GM12872 (cell line): ENCODE results near the gene HOMER2.

Source experiments
- TF ChIP-seq, protein P1 (sequence below): IDR thresholded peaks from 3 replicates; pipeline ENCODE4 v1.5.1; 2011; ENCODE audit warnings: low read depth, mild to moderate bottlenecking, low read length, moderate library complexity; ENCODE audit not compliant: insufficient read depth

HOMER2 gene

DNA sequence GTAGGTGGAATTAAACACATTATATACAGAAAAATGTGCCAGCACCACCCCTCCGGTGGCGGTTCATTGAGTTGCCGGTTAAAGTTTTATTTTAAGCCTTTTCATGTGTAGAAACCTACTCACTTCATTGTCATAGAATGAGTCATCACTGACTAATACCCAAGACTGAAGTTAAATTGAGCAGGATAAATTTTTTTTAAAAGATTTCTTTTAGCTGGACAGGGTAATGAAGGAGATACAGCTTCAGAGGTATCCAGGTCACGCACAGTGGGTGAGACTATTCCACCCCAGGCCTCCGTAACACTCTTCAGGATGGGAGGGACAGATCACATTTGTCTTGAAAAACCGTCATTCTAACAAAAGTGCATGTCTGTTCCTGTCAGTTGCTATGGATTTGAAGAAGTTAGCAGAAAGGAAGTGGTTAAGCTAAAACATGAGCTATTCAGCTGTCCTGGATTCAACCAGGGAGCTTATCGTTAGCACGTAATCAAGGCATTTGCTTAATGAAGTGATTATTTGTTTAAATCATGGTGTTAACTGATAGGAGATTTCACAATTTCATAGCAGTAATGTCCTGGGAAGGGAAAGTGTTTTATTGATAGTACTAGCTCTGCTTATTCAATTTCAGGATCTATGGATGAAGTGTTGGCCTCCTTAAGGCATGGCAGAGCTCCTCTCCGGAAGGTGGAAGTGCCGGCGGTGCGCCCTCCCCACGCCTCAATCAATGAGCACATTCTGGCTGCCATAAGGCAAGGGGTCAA is 119.7 kb downstream of the HOMER2 start:
- TF ChIP-seq, protein P1, sequence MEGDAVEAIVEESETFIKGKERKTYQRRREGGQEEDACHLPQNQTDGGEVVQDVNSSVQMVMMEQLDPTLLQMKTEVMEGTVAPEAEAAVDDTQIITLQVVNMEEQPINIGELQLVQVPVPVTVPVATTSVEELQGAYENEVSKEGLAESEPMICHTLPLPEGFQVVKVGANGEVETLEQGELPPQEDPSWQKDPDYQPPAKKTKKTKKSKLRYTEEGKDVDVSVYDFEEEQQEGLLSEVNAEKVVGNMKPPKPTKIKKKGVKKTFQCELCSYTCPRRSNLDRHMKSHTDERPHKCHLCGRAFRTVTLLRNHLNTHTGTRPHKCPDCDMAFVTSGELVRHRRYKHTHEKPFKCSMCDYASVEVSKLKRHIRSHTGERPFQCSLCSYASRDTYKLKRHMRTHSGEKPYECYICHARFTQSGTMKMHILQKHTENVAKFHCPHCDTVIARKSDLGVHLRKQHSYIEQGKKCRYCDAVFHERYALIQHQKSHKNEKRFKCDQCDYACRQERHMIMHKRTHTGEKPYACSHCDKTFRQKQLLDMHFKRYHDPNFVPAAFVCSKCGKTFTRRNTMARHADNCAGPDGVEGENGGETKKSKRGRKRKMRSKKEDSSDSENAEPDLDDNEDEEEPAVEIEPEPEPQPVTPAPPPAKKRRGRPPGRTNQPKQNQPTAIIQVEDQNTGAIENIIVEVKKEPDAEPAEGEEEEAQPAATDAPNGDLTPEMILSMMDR = no peak

DNA sequence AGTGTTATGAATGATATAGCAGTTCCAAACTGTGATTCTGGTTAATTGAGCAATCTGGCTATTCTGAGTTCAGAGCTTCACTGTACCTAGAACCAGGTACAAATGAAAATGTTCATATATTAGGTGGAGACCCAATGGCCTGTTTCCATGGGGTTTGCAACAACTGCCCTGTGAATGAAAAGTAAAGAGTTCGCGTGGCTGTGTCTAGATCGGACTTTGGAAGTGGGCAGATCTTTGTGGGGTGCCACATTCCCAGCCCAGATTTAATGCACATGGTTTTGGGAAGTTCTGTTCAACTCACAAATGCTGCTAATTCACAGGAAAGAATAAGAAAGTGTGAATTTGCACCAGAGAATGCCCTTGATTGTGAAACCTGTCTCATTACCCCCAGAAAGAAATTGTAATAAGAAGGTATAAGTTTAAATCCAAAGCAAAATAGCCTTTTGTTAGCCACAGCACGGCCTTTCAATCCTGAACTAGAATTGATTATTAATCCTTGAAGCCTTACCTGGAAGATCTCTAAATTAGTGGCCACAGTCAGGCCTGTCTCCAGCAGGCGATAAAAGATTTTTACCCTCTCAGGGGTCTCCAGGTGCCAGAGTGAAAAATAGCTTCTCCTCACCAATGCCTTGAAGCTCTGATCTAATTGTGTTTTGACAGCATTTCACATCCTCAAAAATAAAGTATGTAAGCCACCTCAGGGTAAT is 120.5 kb downstream of the HOMER2 start:
- TF ChIP-seq, protein P1 = no peak

DNA sequence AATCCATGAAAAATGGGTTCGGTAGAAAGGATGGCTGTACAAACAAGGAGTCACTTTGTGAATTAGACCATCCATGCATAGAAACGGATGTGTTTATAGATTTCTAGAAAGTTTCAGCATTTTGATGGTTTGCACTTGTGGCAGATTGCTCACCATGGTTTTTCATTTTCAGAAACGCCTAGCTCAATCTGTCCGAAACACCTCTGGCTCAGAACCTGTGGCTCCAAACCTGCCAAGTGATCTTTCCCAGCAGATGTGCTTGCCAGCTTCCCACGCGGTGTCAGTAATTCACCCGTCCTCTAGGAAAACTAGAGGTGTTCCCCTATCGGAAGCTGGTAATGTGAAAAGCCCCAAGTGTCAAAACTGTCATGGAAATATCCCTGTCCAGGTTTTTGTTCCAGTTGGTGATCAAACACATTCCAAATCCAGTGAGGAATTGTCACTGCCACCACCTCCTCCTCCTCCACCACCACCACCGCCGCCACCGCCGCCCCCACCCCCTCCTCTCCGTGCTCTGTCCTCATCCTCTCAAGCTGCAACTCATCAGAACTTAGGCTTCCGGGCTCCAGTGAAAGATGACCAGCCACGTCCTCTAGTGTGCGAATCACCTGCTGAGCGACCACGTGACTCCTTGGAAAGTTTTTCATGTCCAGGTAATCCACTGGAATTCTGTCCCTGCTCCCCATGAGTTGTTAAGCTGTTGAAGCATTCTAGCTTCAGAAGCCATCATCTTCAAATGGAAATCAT is 121.9 kb downstream of the HOMER2 start:
- TF ChIP-seq, protein P1 = no peak

DNA sequence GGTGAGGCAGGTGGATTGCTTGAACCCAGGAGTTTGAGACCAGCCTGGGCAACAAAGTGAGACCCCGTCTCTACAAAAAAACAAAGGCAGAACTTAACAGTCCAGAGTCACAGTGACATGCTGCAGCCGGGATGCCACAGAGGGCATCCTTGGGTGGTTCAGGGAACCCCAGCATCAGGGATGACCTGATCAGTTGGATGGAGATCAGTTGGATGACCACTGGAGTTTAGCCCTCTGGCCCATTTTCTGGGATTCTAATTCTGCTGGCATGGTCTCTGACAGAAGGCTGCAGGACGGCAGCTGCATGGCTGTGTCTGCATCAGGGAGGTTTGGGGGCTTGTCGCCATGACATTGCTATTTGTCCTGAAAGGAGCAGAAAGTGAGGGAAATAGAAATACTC is 123.3 kb downstream of the HOMER2 start:
- TF ChIP-seq, protein P1 = no peak

GRCh38 chr15:82828075-82828474 is 124.4 kb downstream of the HOMER2 start:
- TF ChIP-seq, protein P1 = no peak

- TF ChIP-seq, protein P1 = no peak
These were observed 129.5 kb downstream of the HOMER2 start for GRCh38 chr15:82823049-82823448.

GRCh38 chr15:82820128-82820527 is 132.4 kb downstream of the HOMER2 start:
- TF ChIP-seq, protein P1 = no peak
